ENCODE measurements around the gene ATP1A2.
"Not testable (repeated sequence)": the region's sequence is repeated elsewhere in the genome, so short reads cannot be mapped to it uniquely, and the experiment has no call there.

The ATP1A2 gene

DNA sequence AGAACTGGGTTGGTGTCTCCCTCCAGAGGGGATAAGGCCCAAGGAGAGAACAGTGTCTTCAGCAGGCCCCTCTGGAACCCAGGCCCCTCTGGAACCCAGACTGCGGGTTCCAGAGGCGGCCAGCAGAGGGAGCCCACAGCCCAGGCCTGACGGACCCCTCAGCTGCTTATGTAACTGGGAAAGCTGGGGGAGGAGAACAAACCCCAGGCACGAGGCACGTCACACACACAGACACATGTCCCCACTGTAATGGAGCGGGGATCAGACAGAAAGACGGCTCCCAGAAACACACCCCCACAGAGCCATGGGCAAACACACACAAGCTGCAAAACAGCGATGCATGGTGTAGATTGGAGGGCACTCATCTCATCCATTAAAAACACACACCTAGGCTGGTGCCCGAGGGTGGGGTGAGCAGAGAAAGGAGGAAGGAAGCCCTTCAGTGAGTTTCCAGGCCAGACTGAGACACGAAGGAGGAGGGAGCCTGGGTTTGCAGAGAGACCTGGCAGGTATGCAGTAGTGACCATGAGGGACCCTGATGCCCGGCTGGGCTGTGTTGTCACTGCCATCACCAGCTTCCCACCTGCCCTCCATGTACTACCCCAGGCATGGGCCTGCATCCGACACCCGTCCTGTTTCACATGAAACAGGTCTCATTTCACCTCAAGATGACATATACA, 14.4 kb upstream of the ATP1A2 start:
- peak; percentile 85 for DNase-seq (ENCODE audit: low spot score)

DNA sequence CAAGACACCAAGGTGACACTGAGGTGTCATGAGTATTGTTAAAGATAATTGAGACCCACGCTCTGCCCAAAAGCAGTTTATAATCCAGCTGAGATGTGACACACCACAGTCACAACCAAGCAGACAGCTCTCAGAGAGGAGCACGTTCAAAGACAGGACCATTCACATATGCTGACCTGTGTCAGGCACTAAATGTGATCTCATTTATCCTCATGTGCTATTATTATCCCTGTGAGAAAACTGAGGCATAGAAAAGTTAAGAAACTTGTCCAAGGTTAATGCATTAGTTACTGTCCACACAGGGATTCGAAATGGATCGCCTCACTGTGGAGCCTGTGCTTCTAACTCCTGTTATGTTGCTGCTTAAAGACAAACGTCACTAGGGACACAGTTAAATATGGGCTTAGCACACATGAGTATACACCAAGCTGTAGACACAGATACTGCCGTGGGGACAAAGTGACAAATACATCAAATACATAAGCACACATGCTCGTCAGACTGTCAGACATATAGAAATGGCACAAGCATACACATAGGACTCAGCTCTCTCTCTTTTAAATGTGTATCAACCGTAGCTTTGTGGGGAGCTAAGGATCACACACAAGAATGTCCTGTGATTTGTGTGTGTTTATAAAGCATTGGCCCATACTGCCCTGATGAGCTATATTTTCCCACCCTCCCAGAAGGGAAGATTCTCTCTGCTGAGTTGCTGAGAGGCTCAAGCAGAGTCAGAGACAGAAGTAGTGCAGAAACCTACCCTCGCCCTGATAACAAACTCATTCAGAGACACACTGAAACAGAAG, 13.6 kb upstream of the ATP1A2 start:
- DNase-seq (ENCODE audit: low spot score), result no peak

DNA sequence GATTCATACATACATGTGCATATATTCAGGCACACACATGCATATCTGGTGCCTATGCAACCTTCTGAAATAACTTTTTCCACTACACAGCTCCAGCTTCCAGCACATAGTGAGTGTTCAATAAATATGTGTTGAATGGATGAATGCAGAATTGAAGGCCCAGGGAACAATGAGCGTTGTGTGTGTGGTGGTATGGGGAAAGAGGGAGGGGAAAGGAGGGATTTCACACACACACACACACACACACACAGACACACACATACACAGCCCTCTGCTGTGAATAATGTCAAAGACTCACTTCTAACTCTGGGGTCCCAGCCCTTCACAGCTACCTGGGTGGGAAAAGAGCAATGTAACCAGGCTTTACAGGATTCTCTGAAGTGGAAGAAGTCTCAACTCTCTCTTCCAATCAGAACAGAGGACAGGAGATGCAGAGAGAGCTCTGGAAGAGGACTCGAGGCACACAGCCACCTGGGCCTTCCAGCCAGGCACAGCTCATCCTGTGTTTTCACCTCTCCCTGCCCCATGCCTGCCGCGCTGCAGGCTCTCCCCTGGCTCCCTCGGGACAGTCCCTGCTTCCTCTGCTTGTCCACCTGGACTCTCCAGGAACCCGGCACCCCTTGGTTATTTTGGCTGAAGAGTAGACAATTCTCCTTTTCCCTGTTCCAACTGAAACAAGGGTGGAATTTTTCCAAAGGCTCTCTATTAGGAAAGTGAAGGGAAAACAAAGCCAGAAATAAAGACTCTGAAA, 11.7 kb upstream of the ATP1A2 start:
- no peak for DNase-seq (ENCODE audit: low spot score)

DNA sequence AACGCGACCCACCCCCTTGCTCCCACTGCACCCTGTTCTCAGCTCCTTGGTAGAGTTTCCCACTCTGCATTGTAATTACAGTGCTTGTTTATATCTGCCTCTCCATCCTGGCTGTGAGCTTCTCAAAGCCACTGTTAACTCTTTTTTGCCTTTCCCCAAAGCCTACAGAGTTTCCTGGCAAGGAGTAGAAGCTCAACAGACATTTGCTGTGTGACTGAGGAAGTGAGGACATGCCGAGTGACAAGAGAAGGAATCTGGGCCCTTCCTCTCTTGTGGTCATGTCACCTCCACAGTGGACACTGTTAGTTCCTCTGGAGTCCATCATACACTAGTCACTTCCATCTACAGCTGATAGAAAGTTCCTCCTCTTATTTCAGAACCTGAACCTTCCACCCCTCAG, 11.1 kb upstream of the ATP1A2 start:
- no peak for DNase-seq (ENCODE audit: low spot score)

DNA sequence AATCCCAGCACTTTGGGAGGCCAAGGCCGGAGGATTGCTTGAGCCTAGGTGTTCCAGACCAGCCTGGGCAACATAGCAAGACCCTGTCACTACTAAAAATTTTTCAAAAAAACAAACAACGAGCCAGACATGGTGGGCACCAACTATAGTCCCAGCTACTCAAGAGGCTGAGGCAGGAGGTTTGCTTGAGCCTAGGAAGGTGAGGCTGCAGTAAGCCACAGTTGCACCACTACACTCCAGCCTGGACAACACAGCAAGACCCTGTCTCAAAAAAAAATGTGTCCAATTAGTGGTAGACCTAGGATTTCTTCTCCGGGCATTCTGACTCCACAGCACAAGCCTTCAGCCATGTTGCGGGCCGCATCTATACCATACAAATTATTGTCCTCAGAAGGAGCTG, 10.4 kb upstream of the ATP1A2 start:
- no peak for DNase-seq (ENCODE audit: low spot score)

DNA sequence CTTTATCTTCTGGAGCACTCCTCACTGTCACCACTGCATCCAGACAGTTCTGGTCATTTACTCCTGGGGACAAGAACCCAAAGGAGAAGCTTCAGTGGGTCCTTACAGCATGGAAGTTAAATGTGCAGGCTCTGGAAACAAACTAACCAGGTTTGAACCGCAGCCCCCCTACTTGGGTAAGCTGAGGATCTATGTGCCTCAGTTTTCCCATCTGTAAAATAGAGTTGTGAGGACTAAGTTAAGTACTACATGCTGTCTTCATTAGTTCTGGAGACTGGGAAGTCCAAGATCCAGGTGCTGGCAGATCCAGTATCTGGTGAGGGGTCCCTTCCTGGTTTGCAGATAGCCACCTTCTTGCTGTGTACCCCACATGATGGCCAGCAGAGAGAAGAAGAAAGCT, 8.0 kb upstream of the ATP1A2 start:
- DNase-seq (ENCODE audit: low spot score), result no peak

DNA sequence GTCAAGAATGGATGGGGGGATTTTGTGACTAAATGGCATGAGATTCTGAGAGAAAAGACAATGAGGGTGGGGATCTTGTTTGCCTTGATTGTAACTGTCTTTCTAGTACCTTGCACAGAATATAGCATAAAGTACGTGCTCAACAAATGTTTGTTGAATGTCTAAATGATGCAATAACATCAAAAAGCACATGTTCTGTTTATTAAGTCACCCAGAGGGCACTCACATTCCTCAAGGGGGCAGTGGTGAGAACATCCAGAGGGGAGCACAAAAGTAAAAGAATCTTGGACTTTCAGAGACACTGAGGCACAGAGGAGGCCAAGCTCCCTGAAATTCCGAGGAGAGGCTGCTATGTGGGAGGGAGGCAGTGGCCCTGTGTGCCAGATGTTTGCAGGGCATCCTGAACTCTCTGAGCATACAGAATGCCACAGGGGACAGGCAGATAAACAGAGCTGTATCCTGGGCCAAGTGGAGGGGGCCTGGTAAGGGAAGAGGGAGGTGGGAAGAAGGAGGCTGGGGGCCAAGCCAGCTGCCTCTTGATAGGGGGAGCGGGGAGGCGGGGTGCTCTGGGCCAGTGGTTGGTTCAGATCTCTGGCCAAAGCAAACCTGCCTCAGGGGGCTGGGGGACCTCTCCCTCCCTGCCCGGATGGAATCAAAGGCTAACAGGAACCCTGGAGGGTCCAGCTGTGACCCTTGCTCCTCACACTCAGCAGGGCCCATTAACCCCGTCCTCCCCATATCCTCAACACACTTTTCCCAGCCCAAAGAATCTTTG, 6.5 kb upstream of the ATP1A2 start:
- peak; percentile 65 for DNase-seq (ENCODE audit: low spot score)

DNA sequence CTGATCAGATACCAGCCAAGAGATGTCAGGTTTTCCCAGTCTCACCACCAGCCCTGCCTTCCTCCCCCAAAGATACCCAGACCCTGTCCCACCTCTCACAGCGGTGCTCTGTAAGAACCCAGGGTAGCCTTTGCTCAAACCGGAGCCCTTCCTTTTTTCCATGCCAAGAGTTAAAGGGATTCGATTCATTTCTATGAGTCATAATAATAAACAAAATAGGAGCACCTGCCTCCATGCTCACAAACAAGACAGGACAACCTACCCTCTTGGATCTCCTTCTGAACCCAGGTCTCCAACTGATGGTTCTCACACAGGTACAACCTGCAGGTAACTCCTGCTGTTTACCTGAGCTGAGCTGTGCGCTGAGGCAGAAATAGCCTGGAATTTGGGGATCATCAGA, 5.9 kb upstream of the ATP1A2 start:
- no peak for DNase-seq (ENCODE audit: low spot score)

DNA sequence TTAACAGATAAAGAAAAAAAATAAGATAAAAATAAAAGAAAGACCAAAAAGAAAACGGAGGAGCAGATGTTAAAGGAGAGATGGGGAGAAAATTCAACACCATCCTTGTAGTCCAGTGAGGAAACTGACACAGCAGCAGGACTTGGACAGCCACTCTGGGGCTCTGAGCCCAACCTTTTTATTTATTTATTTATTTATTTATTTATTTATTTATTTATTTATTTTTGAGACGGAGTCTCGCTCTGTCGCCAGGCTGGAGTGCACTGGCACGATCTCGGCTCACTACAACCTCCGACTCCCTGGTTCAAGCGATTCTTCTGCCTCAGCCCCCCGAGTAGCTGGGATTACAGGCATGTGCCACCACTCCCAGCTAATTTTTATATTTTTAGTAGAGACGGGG, 4.1 kb upstream of the ATP1A2 start:
- DNase-seq (ENCODE audit: low spot score), result not testable (repeated sequence)

DNA sequence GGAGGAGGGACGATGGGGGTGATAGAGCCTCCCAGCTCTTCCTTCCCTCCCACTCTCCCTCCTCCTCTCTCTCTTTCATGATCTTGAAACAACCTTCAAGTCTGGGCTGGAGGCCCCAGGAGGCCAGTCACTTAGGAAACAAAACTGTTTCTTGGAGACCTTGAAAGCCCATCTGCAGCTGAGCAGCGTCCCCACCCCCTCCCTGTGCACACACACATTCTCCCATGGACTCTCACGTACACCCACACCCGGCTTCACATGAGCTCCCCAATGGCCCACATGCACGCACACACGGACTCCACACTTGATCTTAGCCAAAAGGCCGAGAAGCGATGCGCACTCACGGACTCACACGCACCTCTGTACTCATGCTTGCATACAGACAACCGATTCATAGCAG, 3.2 kb upstream of the ATP1A2 start:
- DNase-seq (ENCODE audit: low spot score), result no peak

DNA sequence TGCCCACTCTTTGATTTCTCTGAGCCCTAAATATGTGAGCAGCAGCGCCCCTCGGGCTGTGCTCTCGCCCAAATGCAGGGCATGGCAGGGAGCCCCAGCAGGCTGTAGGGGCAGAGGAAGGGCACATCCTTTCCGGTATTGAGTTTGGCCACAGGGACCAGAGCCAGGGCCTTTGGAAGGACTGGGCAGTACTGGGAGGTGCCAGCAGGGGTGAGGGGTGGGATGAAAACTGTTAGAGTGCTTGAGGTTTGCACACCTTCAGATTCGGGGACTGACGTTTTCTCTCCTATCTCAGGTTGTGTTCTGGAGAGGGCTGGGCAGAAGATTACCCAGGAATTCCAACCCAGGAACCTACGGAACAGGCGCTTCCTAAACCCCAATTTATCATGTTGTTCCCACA, 2.2 kb upstream of the ATP1A2 start:
- DNase-seq (ENCODE audit: low spot score), result no peak

DNA sequence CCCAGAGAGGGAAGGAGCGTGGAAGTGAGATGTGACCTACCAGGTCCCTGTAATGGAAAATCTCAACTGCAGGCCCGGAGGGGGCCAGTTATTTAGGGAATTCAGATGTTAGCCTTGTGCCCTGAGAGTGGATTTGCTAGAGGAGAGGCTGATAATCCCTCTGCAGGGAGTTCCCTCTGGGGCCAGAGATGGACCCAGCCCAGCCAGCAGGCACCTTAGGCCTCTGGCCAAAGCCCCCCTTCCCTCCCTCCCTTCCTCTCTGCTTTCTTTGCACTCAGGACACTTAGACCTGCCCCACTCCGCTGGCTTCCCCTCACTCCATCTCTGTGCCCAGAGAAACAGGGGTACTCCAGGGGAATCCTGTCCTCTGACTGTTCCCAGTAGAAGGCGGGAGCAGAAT, 1.5 kb upstream of the ATP1A2 start:
- peak; percentile 41 for DNase-seq (ENCODE audit: low spot score)

DNA sequence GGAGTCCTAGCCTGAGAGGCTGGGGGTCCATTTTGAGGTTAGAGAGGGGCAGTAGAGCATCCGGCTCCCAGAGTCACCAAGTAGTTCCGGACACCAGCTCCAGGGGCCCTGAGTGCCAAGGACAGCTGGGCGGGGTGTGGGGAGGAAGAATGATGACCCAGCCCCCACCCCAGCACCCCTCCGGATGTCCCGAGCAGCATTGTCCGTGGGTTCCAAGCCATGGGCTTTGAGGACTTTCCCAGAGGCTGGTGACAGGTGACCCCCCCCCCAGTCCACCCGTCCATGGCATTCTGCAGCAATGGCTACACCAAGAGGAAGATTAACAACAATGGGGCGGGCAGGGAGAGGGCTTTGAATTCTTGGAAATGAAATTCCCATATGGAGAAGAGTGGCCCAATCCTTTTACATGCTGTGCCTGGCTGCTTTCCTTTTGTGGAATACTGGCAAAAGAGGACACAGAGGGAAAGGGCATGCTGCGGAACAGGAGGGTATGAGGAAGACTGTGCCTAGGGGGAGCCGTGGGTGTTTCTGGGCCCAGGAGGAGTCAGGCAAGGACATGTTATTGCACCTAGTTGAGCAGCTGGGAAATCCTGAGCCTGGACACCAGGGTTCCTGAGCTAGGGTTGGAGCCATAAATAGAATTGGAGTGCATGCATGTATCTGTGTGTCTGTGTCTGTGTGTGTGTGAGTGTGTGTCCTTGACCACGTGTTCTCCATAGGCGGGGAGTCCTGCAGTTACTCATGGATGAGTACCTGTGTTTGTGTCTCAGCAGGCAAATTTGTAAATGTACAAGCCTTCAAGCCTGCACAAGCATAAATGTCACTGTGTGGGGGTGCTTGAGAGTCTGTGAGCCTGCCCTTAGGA, 956 bp downstream of the ATP1A2 start:
- DNase-seq (ENCODE audit: low spot score), result no peak

DNA sequence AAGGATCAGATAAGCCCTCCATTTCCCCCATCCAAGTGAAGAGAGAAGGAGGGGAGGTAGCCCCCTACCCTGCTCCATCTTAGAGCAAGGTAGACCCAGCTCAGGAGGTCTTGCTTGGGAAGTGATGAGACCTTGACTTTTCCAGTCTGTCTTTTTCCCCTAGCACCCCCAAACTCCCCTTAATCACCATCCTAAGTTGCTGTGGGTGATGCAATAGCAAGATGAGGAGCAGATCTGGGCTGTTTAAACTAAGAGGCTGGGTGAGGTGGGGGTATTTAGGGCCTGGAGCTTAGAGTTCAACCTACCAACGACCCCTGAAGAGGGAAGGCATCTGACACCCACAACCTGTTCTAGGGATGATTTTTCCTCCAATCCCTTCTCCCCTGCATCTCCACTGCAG, 1.7 kb downstream of the ATP1A2 start:
- DNase-seq (ENCODE audit: low spot score), result no peak

DNA sequence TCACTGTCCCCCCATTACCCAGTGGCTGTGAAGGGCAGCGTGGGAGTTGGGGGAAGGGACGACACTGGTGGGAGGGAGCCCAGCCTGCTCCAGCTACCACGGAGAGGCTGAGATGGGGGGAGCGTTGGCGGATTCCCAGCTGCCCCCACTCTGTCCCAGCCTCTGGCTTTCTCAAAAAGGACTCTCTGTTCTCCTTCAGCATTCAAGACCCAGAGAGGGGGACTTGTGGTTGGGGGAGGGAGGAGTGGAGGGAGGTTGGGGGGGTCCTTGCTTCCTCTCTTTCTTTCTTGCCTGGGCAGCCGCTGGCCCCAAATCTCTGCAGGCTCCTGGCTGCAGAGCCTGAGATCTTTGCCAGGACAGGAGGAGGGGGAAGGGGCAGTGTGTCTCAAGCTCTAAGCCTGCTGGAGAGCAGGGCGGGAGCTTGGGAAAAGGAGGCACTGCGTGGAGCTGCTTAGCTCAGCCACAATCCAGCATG, 2.2 kb downstream of the ATP1A2 start:
- DNase-seq (ENCODE audit: low spot score), result peak; percentile 64

DNA sequence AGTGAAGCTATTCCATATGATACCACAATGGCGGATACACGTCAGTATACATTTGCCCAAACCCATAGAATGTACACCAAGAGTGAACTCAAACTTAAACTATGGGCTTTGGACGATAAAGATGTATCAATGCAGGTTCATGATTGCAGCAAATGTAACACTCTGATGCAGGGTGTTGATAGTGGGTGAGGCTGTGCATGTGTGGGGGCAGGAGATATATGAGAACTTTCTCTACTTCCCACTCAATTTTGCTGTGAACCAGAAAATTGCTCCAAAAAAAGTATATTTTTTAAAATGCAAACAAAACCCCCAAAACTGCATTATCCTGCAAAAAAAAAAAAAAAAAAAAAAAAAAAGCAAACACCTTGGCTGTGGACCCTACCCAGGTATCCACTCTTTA, 3.4 kb downstream of the ATP1A2 start:
- DNase-seq (ENCODE audit: low spot score), result no peak

DNA sequence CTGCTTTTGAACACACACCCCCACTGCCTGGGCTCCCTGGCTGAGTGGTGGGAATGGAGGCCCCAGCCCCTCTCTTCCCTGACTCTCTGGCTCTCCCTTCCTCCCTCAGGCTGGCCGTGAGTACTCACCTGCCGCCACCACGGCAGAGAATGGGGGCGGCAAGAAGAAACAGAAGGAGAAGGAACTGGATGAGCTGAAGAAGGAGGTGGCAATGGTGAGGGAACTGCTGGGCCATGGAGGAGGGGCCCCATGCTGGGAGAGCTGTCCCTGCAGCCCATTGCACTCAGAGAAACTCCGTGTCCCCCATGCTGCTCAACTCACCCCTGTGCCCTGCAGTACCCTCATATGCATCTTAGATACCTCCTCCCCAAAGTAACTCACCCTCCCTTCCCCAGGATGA, 5.2 kb downstream of the ATP1A2 start:
- no peak for DNase-seq (ENCODE audit: low spot score)

DNA sequence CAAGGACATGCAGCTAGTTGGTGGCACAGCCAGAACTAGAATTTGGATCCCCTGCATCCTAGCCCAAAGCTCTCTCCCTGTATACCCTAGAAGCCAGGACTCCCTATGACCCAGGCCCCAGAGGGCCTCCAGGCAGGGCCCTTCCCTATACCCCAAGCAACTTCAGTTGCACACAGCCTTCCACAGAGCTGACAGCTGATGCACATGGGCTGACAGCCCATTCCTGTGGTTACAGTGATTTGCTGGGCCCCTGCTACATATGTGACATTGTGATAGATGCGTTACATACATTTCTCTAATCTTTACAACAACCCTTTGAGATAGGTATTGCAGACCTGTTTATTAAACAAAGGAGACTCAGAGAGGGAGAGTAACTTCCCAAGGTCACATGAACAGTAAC, 5.8 kb downstream of the ATP1A2 start:
- no peak for DNase-seq (ENCODE audit: low spot score)

DNA sequence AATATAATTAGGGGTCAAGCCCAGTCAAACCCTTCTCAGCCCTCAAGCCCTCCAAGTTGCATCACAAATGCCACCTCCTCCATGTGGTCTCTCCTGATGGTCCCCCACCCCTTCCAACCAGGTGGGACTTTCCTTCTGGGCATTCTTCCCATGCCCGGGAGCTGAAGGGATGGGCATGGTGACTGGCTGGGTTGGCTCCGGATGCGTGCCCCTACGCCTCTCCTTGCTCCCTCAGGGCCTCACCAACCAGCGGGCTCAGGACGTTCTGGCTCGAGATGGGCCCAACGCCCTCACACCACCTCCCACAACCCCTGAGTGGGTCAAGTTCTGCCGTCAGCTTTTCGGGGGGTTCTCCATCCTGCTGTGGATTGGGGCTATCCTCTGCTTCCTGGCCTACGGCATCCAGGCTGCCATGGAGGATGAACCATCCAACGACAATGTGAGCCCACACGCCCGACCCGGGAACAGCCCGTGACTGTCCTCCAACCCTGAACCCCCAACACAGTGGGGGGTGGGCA, 7.5 kb downstream of the ATP1A2 start:
- no peak for DNase-seq (ENCODE audit: low spot score)

DNA sequence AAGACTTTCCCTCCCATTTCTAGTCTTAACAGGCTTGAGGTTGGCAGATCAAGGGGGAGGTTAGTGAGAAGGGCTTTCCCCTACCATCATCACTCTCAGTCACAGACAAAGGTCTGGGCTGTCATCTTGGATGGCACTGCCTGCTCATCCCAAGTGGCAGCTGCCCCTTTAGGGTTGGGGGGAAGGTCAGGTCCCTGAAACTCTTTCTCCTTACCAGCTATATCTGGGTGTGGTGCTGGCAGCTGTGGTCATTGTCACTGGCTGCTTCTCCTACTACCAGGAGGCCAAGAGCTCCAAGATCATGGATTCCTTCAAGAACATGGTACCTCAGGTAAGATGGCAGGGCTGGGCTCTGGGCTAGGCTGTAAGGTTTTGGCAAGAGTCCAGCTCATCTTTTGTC, 8.2 kb downstream of the ATP1A2 start:
- no peak for DNase-seq (ENCODE audit: low spot score)

Measured in iPS-NIHi11 (cell line).